ENCODE data around the gene BRPF3.

- TF ChIP-seq SIN3A (IDR thresholded peaks at IDR 0.05; ENCODE audit: low read depth, low read length) = no peak
- TF ChIP-seq STAT3 (IDR thresholded peaks at IDR 0.05; ENCODE audit: low read depth, low read length) = no peak
- TF ChIP-seq, protein P1, sequence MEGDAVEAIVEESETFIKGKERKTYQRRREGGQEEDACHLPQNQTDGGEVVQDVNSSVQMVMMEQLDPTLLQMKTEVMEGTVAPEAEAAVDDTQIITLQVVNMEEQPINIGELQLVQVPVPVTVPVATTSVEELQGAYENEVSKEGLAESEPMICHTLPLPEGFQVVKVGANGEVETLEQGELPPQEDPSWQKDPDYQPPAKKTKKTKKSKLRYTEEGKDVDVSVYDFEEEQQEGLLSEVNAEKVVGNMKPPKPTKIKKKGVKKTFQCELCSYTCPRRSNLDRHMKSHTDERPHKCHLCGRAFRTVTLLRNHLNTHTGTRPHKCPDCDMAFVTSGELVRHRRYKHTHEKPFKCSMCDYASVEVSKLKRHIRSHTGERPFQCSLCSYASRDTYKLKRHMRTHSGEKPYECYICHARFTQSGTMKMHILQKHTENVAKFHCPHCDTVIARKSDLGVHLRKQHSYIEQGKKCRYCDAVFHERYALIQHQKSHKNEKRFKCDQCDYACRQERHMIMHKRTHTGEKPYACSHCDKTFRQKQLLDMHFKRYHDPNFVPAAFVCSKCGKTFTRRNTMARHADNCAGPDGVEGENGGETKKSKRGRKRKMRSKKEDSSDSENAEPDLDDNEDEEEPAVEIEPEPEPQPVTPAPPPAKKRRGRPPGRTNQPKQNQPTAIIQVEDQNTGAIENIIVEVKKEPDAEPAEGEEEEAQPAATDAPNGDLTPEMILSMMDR (IDR thresholded peaks at IDR 0.05 in 2 of 3, conservative IDR thresholded peaks at IDR 0.05 in 1 of 3; ENCODE audit: control insufficient read depth in 2 of 3, extremely low read depth in 1 of 3, insufficient read depth in 1 of 3, low read depth in 3 of 3, low read length in 3 of 3) = no peak
- TF ChIP-seq RAD21 (IDR thresholded peaks at IDR 0.05; ENCODE audit: insufficient read depth, low read depth, low read length) = no peak
- TF ChIP-seq PML (IDR thresholded peaks at IDR 0.05; ENCODE audit: low read length) = no peak
- TF ChIP-seq POLR2A (IDR thresholded peaks at IDR 0.05; ENCODE audit: low read depth, low read length) = no peak
Observed at GRCh38 chr6:36207155-36207554, 10.6 kb downstream of the BRPF3 start.

Measured in GM12878 (cell line).